ENCODE data around the gene MPG. TPM values are rescaled to one million over a fixed set of nuclear protein-coding genes. Genes with fewer than 3 reads are reported as not detected.

Gene MPG
- total RNA-seq, 1 experiment from 2014 or later = 85.7 TPM

- intact Hi-C loops (cut with micrococcal nuclease; ENCODE audit: unreplicated experiment) = no loop called here
- Histone ChIP-seq H3K4me3 (ENCODE audit: low read depth in 2 of 2, low read length in 2 of 2) (peak overlapping the region; percentile 81 to 91), H3K9me3 (ENCODE audit: control insufficient read depth, insufficient read depth, low read depth, low read length) (no peaks in the 10 kb centered on the region), H3K27ac (ENCODE audit: low read length) (peak overlapping the region; percentile 77), H3K36me3 (ENCODE audit: control insufficient read depth, insufficient read depth, low read length) (no peaks in the 10 kb centered on the region; the same call in 1 of the 2 replicates), H3K4me1 (ENCODE audit: control insufficient read depth, insufficient read depth, low read length) (peaks cover 3% of the 10 kb centered on the region; the same call in 1 of the 2 replicates), H3K27me3 (ENCODE audit: control insufficient read depth, insufficient read depth, low read length) (no peaks in the 10 kb centered on the region)
- TSS peak; percentile 74 for BruUV-seq (replicated peaks)
- ChIA-PET CTCF (no interaction called here), POLR2A (no interaction called here)
- TF ChIP-seq POLR2AphosphoS5 (IDR thresholded peaks at IDR 0.05; ENCODE audit: low read depth, low read length) (no peak), REST (IDR thresholded peaks at IDR 0.05; ENCODE audit: insufficient read depth in 1 of 2, low read depth in 2 of 2, low read length in 1 of 2) (no peak), TCF7L2 (IDR thresholded peaks at IDR 0.05; ENCODE audit: low read depth, low read length) (no peak), SIN3A (IDR thresholded peaks at IDR 0.05; ENCODE audit: borderline replicate concordance, insufficient read depth, low read depth, low read length) (no peak), CTCF (IDR thresholded peaks at IDR 0.05) (no peak)
- ATAC-seq (no peak), DNase-seq (ENCODE audit: low read depth, low spot score) (no peak)
- in situ Hi-C loops (cut with HindIII; ENCODE audit: low pct_unique_long_range_greater_than_20kb, low sequenced_read_pairs) = no loop called here
These were observed 23.8 kb upstream of the MPG start for GRCh38 chr16:54237-54581.

- no peak for TF ChIP-seq SIN3A (IDR thresholded peaks at IDR 0.05; ENCODE audit: borderline replicate concordance, insufficient read depth, low read depth, low read length)
- no peak for TF ChIP-seq POLR2AphosphoS5 (IDR thresholded peaks at IDR 0.05; ENCODE audit: low read depth, low read length)
- no peak for TF ChIP-seq REST (IDR thresholded peaks at IDR 0.05; ENCODE audit: insufficient read depth in 1 of 2, low read depth in 2 of 2, low read length in 1 of 2)
- no peak for TF ChIP-seq TCF7L2 (IDR thresholded peaks at IDR 0.05; ENCODE audit: low read depth, low read length)
- no peak for TF ChIP-seq CTCF (IDR thresholded peaks at IDR 0.05)
- intact Hi-C loops (cut with micrococcal nuclease; ENCODE audit: unreplicated experiment) = no loop called here
- H3K36me3 ChIP-seq (ENCODE audit: control insufficient read depth, insufficient read depth, low read length) = no peaks in the 10 kb centered on the region; the same call in 1 of the 2 replicates
- ChIA-PET CTCF (no interaction called here), POLR2A (no interaction called here)
- H3K9me3 ChIP-seq (ENCODE audit: control insufficient read depth, insufficient read depth, low read depth, low read length) = no peaks in the 10 kb centered on the region
- DNase-seq (ENCODE audit: low read depth, low spot score) (no peak), ATAC-seq (no peak)
- in situ Hi-C loops (cut with HindIII; ENCODE audit: low pct_unique_long_range_greater_than_20kb, low sequenced_read_pairs) = no loop called here
- no peak overlapping the region for H3K27ac ChIP-seq (ENCODE audit: low read length)
- H3K4me3 ChIP-seq (ENCODE audit: low read depth in 2 of 2, low read length in 2 of 2) = no peak overlapping the region
- H3K27me3 ChIP-seq (ENCODE audit: control insufficient read depth, insufficient read depth, low read length) = no peaks in the 10 kb centered on the region
- BruUV-seq (replicated peaks) = no TSS peak
- peaks cover 3% of the 10 kb centered on the region; the same call in 1 of the 2 replicates for H3K4me1 ChIP-seq (ENCODE audit: control insufficient read depth, insufficient read depth, low read length)
These were observed 22.4 kb upstream of the MPG start for GRCh38 chr16:55571-56136.
